Activated gamma-delta T cell (primary cell): Measurements from ENCODE around the gene MYO7B.

Source experiments
- DNase-seq: peaks from one replicate; lab custom pipeline; 2025; lab: John Stamatoyannopoulos, UW

The MYO7B gene

DNA sequence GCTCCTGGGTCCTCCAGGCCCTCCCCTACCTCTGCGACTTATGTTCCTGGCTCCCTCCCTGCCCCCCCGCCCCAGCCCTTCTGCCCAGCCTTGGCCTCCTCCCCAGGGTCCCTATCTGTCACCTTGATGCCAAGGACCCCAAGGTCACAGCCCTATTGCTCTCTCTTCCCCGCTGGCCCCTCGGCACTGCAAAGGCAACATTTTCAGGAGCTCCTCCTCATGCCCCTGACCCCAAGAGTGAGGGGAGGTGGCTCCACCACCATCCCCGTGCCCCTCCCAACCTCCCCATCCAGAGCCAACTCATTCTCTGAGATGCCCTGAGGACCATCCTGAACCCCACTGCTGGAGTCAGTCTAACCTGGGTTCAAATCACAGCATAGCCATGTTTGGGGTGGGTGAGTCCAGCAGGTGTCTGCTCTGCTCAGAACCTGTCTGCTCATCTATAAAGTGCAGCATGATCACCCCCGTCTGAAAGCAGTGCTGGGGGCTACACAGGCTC, 128.1 kb downstream of the MYO7B start:
- DNase-seq: no peak

DNA sequence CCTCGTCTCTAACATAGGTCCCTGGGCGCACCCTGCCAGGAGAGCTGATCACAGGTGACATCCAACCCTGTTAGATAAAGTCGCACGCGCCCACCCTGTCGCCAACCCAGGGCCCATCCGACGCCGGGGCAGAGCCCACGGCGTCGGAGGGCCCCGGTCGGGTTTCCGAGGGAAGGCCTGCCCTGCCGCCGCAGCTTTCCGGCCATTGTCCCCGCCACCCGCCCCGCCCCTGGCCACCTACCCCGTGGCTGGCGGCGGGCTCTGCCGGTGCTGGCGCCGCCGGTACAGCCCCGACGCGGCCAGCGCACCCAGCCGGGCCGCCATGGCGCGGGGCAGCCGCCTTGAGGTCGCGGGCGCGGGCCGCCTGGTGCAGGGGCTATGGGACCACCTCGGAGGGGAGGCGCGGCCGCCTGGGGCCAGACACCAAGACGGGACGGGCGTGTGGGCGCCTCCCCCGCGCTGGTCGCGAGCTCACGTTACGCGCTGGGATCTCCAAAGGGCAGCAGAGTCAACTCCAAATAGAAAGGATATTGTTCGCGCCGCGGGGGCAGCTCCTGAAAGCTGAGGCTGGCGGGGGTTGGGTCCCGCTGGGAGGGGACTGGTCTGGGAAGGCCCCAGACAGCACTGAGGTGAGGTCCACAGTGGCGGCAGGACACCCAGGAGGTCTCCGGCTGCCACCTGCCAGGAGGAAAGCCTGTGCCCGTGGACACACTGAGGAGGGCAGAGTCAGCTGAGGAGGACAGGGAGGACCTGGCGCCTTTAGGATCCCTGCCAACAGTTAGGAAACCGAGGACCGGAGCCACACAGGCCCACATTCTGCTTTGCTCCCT, 128.8 kb downstream of the MYO7B start:
- DNase-seq: no peak

GRCh38 chr2:127664895-127665225, 129.4 kb downstream of the MYO7B start:
- DNase-seq: no peak

GRCh38 chr2:127665267-127665893, 129.9 kb downstream of the MYO7B start:
- DNase-seq: no peak

GRCh38 chr2:127669056-127669455, 133.6 kb downstream of the MYO7B start:
- no peak for DNase-seq

GRCh38 chr2:127670055-127670956, 134.8 kb downstream of the MYO7B start:
- no peak for DNase-seq

DNA sequence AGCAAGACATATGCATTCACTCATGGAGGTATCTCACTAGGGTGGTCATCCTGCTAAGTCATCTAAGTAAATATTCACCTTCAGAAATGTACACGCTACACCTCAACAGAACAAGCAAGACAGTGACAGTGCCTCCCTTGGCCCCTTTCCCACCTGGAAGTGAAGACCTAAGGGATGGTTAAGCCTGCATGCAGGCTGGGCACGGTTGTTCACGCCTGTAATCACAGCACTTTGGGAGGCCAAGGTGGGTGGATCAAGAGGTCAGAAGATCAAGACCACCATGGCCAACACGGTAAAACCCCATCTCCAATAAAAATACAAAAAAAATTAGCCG, 135.4 kb downstream of the MYO7B start:
- DNase-seq: no peak

DNA sequence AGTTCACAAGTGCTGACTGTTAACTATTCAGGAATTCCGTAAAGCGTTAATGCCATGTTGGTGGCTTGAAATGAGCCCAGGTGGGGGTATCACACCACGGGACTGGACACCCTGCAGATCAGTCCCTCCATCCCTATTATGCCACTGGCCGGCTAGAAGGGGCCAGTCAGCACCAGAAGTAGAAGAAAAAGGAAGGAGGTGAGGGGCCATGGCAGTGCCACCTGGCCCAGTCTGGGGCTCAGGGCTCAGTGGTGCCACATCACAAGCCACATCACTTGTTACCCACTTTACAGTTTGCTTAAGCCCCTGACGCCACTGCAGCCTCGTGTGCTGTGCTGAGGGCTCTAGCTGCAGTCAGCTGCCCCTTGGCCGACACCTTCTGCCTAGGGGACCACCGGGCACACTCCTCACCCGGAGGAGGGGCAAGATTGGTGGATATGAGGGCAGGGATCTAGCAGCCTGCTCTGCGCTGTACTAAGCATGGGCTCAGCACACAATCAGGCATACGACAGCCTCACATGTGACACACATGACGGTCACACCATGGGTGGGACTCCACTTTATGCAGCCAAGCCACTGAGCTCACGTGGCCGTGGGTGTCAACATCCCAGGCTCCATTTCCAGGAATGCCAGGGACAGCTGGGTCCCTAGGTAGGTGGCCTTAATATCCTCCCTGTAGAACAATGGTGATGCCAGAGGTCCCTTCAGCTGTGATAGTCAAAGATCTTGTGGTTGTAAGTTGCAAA, 136.2 kb downstream of the MYO7B start:
- no peak for DNase-seq

- DNase-seq: no peak
These were observed 137.1 kb downstream of the MYO7B start for GRCh38 chr2:127672341-127673224.

DNA sequence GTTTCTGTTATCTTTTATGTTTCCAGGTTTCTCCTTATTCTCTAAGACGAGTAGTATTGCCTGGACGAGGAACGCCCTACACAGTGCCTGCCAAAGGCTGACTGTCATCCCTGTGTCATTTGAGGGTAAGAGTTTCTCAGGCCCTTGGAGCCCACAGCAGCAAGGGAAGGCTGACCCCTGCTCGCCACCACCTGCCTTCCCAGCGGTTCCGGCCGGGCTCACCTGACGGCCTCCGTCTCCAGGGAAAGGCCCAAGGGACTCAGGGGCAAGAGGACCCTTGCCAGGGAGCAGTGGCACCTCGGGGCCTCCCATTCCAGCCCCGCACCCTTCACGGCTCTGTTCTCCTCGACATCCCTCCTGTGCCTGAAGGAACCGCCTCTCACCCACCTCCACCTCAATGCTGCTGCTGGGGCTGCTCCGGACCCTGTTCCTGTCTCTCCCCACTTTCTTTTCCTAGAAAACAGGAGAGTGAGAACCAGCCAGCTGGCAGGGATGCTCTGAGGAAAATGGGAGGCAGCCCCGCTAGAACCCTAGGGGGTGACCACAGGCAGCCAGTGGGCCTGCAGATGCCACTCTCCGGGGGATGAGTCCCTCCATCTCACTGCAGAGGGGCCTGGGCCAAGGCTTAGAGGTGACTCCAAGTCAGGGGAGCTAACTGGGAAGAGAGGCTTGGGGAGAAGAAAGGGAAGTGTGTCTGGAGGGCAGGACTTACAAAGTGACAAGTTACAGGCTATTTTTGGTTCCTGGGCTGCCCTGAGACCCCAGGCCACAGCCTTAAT, 138.0 kb downstream of the MYO7B start:
- no peak for DNase-seq

GRCh38 chr2:127674241-127675209, 139.0 kb downstream of the MYO7B start:
- peak; percentile 22 for DNase-seq

DNA sequence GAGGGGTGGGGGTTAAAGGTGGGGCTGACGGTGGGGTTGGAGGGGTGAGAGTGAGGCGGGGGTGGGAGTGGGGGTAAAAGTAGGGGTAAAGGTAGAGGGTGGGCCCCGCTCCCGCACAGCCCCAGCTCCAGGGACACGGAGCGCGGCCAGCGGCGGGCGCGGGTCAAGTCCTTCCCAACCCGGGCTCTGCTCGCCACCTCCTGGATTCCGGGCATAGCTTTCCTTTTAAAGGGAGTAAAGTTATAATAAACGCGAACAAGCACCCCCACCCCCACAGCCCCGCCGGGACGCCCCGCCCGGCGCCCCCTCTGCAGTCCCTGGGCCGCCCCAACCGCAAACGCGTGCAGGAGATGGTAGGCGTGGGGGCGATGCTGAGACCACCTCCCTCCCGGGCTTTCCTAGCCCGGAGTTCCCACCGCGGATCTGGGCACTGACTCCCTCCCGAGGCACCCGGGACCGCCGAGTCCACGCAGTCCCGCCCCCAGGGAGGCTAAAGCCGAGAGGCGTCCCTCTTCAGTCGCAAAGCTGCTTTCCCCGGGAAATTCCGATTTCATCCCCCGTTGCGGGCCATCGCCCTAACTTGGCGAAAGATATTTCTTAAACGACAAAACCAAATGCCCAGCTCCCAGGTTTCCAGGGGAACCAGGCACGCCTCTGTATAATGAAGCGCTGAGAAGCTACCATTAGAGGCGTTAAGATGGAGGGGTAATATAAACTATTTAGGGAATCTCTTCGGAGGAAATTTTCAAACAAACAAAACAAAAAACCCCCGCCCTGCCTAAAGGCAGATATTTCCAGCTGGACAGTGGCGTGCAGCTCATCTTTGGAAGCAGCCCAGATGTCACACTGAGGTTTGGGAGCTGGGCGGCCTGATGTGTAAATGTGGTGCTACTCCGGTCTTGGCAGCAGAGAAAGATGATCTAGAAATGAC, 140.1 kb downstream of the MYO7B start, which contains the start of gene LIMS2:
LIMS2 (minus strand) TSS at position 200 of the 931 bp plus-strand sequence. CDS start 506 bp downstream, outside the sequence.
- DNase-seq: no peak

GRCh38 chr2:127676906-127677305, 141.4 kb downstream of the MYO7B start:
- no peak for DNase-seq

DNA sequence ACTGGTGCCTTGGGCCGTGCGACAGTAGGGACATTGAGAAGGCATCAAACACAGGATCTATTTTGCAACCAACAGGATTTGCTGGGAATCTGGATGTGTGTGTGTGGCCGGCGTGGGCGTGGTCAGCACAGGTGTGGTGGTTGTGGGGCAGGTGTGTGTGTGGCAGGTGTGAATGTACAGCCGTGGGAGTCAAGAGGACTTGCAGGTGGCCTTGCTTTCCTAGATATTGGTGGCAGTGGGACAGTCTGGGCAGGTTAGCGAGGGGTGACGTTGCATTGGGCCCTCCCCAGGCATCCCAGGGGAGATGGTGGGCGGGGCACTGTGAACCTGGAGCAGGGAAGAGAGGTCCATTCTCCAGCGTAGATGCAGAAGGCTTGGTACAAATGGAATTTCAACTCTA, 143.0 kb downstream of the MYO7B start:
- DNase-seq: no peak

GRCh38 chr2:127678991-127679390, 143.5 kb downstream of the MYO7B start:
- no peak for DNase-seq

GRCh38 chr2:127679680-127680361, 144.3 kb downstream of the MYO7B start:
- no peak for DNase-seq

- no peak for DNase-seq
These were observed 145.3 kb downstream of the MYO7B start for GRCh38 chr2:127680706-127681287.
